ENCODE data around the gene SGCA. TPM values are rescaled to one million over a fixed set of nuclear protein-coding genes. Genes with fewer than 3 reads are reported as not detected.

Gene SGCA
- total and polyA plus RNA-seq, 2 of the 13 experiments (the other 11 are each of a cell fraction or from before 2014, with no cell fraction given) = not detected

GRCh38 chr17:50117202-50118051 lies 48.4 kb upstream of the SGCA start (continued):
- TF ChIP-seq ZNF318 (CRISPR knock-in tag; IDR thresholded peaks at IDR 0.05) (no peak), ZNF225 (CRISPR knock-in tag; IDR thresholded peaks at IDR 0.05) (no peak), ADNP (CRISPR knock-in tag; IDR thresholded peaks at IDR 0.05) (no peak), HNRNPLL (IDR thresholded peaks at IDR 0.05; ENCODE audit: low read depth, low read length, poor library complexity, severe bottlenecking) (peak; percentile 71), SSRP1 (CRISPR knock-in tag; IDR thresholded peaks at IDR 0.05) (no peak), SIX4 (CRISPR knock-in tag; IDR thresholded peaks at IDR 0.05) (no peak), HINFP (CRISPR knock-in tag; IDR thresholded peaks at IDR 0.05; ENCODE audit: low read depth) (no peak), ZNF274 (CRISPR knock-in tag; IDR thresholded peaks at IDR 0.05) (0 out of 2 replicates have a peak, but pooled peaks have one; percentile 50), ZNF781 (CRISPR knock-in tag; IDR thresholded peaks at IDR 0.05; ENCODE audit: borderline replicate concordance, not compliant biosample characterization) (no peak), FOXA1 (IDR thresholded peaks at IDR 0.05) (no peak), FOXA1 (CRISPR knock-in tag; IDR thresholded peaks at IDR 0.05) (peak; percentile 22; the same call in 1 of the 2 replicates), PHF8 (CRISPR knock-in tag; IDR thresholded peaks at IDR 0.05) (no peak), RCOR2 (CRISPR knock-in tag; IDR thresholded peaks at IDR 0.05) (0 out of 2 replicates have a peak, but pooled peaks have one; percentile 15), ZNF788 (CRISPR knock-in tag; IDR thresholded peaks at IDR 0.05; ENCODE audit: borderline replicate concordance) (no peak), ZNF713 (CRISPR knock-in tag; IDR thresholded peaks at IDR 0.05) (no peak), RBAK (CRISPR knock-in tag; IDR thresholded peaks at IDR 0.05) (no peak), CAMTA2 (CRISPR knock-in tag; IDR thresholded peaks at IDR 0.05; ENCODE audit: borderline replicate concordance) (no peak), ZNF12 (CRISPR knock-in tag; IDR thresholded peaks at IDR 0.05) (no peak), IRX3 (CRISPR knock-in tag; IDR thresholded peaks at IDR 0.05; ENCODE audit: borderline replicate concordance, low read depth) (no peak)
- TF ChIP-seq, protein P1, sequence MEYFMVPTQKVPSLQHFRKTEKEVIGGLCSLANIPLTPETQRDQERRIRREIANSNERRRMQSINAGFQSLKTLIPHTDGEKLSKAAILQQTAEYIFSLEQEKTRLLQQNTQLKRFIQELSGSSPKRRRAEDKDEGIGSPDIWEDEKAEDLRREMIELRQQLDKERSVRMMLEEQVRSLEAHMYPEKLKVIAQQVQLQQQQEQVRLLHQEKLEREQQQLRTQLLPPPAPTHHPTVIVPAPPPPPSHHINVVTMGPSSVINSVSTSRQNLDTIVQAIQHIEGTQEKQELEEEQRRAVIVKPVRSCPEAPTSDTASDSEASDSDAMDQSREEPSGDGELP (IDR thresholded peaks at IDR 0.05; ENCODE audit: borderline replicate concordance, low read depth) = peak; percentile 32; the same call in 1 of the 2 replicates
